PFSK-1 (cell line): Measurements from ENCODE around the gene GMDS.

ENCODE experiments used
- FOXP2 ChIP-seq: optimal IDR thresholded peaks from 2 replicates; pipeline ENCODE3; 2011; ENCODE audit warnings: borderline replicate concordance, control low read depth, inconsistent platforms; ENCODE audit not compliant: insufficient read depth; ENCODE audit errors: extremely low read length, extremely low read depth
- POLR2AphosphoS5 ChIP-seq: IDR thresholded peaks from 2 replicates; pipeline ENCODE4 v1.6.1; 2012; ENCODE audit warnings: low read depth, mild to moderate bottlenecking, control low read depth, low read length, moderate library complexity
- SIN3A ChIP-seq: IDR thresholded peaks from 2 replicates; pipeline ENCODE4 v1.6.1; 2012; ENCODE audit warnings: mild to moderate bottlenecking, low read length, moderate library complexity, borderline replicate concordance; ENCODE audit not compliant: insufficient read depth
- TAF1 ChIP-seq: IDR thresholded peaks from 2 replicates; pipeline ENCODE4 v1.6.1; 2012; ENCODE audit warnings: low read length, control low read depth, borderline replicate concordance; ENCODE audit not compliant: insufficient read depth
- TF ChIP-seq, protein P1 (sequence below), 2 experiments: IDR thresholded peaks; 2 replicates each; pipeline versions ENCODE4 v1.6.1 to v1.8.0; 2011 to 2012; ENCODE audit warnings: low read depth in 2 of 2, low read length in 2 of 2, control low read depth in 1 of 2, inconsistent platforms in 1 of 2, mild to moderate bottlenecking in 1 of 2, moderate library complexity in 1 of 2; ENCODE audit not compliant: insufficient read depth in 1 of 2

Gene GMDS

DNA sequence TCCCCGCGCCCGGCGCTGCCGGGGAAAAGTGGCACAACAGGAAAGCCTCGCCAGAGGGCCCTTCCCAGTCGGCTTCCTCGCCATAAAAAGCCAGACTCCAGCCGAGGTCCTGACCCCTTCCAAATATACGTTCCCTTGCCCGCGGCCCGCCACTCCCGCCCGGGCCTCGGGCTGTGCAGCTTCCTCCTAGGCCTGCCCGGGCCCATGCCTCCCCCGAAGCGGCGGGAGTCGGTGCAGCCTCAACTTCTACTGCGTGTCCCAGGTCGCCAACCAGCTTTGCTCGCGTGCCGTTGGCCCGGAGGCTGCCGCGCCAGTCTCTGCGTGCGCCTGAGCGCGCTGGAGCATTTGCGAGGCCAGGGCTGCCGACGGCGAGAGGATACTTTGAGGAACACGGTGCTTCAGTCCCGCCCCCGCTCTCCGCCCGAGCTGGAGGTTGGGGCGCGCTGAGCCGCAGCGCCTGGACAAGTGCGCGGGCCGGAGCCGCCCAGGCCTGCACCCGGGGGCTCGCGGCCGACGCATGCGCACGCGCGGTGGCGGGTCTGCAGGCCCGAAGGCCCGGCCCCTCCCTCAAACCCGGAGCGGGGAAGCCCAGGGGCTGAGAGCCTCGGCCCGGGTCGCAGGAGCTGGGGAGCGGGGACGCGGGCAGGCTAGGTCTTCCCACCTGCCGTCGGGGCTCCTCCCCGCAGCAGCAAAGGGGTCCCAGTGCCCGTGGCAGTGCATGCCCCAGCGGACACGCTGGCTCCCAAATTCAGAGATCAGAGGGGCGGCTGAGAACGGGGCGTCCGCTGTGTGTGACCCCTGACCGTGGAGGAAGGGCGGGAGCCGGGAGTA, 625.5 kb downstream of the GMDS start:
- TF ChIP-seq, protein P1, sequence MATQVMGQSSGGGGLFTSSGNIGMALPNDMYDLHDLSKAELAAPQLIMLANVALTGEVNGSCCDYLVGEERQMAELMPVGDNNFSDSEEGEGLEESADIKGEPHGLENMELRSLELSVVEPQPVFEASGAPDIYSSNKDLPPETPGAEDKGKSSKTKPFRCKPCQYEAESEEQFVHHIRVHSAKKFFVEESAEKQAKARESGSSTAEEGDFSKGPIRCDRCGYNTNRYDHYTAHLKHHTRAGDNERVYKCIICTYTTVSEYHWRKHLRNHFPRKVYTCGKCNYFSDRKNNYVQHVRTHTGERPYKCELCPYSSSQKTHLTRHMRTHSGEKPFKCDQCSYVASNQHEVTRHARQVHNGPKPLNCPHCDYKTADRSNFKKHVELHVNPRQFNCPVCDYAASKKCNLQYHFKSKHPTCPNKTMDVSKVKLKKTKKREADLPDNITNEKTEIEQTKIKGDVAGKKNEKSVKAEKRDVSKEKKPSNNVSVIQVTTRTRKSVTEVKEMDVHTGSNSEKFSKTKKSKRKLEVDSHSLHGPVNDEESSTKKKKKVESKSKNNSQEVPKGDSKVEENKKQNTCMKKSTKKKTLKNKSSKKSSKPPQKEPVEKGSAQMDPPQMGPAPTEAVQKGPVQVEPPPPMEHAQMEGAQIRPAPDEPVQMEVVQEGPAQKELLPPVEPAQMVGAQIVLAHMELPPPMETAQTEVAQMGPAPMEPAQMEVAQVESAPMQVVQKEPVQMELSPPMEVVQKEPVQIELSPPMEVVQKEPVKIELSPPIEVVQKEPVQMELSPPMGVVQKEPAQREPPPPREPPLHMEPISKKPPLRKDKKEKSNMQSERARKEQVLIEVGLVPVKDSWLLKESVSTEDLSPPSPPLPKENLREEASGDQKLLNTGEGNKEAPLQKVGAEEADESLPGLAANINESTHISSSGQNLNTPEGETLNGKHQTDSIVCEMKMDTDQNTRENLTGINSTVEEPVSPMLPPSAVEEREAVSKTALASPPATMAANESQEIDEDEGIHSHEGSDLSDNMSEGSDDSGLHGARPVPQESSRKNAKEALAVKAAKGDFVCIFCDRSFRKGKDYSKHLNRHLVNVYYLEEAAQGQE (IDR thresholded peaks at IDR 0.05; ENCODE audit: insufficient read depth in 1 of 2, low read depth in 2 of 2, low read length in 2 of 2): no peak
- TF ChIP-seq FOXP2 (no peak), TAF1 (no peak), POLR2AphosphoS5 (no peak), SIN3A (no peak)

GRCh38 chr6:1619098-1619672, 626.2 kb downstream of the GMDS start:
- TF ChIP-seq, protein P1 (IDR thresholded peaks at IDR 0.05; ENCODE audit: insufficient read depth in 1 of 2, low read depth in 2 of 2, low read length in 2 of 2): no peak
- TF ChIP-seq SIN3A (no peak), POLR2AphosphoS5 (no peak), FOXP2 (no peak), TAF1 (no peak)

- TF ChIP-seq SIN3A (no peak), FOXP2 (no peak), TAF1 (no peak), POLR2AphosphoS5 (no peak)
- TF ChIP-seq, protein P1 (IDR thresholded peaks at IDR 0.05; ENCODE audit: insufficient read depth in 1 of 2, low read depth in 2 of 2, low read length in 2 of 2): no peak
Measured at GRCh38 chr6:1618311-1619097, 626.9 kb downstream of the GMDS start.

- TF ChIP-seq TAF1 (no peak), FOXP2 (no peak), POLR2AphosphoS5 (no peak), SIN3A (no peak)
- TF ChIP-seq, protein P1 (IDR thresholded peaks at IDR 0.05; ENCODE audit: insufficient read depth in 1 of 2, low read depth in 2 of 2, low read length in 2 of 2): no peak
Measured at GRCh38 chr6:1617466-1618310, 627.7 kb downstream of the GMDS start.
